Neural crest cell (in vitro differentiated cells): ENCODE data around the gene GARIN3. TPM values are rescaled to one million over a fixed set of nuclear protein-coding genes. Genes with fewer than 3 reads are reported as not detected.

ENCODE experiments used
- DNase-seq: peaks from one replicate; pipeline ENCODE4 v3.0.0; 2021; ENCODE audit warnings: low read depth, mixed read lengths, low spot score
- H3K27ac Mint-ChIP-seq: one replicate; pipeline ENCODE4 v1.8.0; 2021; ENCODE audit warnings: mild to moderate bottlenecking, mixed read lengths; ENCODE audit not compliant: unreplicated experiment
- H3K27me3 Mint-ChIP-seq: 2 replicates; pipeline ENCODE4 v1.8.0; 2021; ENCODE audit warnings: low read depth, mild to moderate bottlenecking, mixed read lengths
- H3K36me3 Mint-ChIP-seq: 2 replicates; pipeline ENCODE4 v1.8.0; 2021; ENCODE audit warnings: low read depth, mild to moderate bottlenecking, mixed read lengths
- H3K4me1 Mint-ChIP-seq: 2 replicates; pipeline ENCODE4 v1.8.0; 2021; ENCODE audit warnings: mixed read lengths
- H3K4me3 Mint-ChIP-seq: one replicate; pipeline ENCODE4 v1.8.0; 2021; ENCODE audit warnings: mild to moderate bottlenecking, mixed read lengths
- H3K9me3 Mint-ChIP-seq: 2 replicates; pipeline ENCODE4 v1.8.0; 2021; ENCODE audit warnings: mixed read lengths
- CTCF ChIP-seq: fragments of 200-600 bp; sonication (generic); conservative IDR thresholded peaks from 2 replicates; pipeline ENCODE4 v1.5.0; 2021; ENCODE audit warnings: antibody characterized with exemption, mild to moderate bottlenecking
- total RNA-seq: library from RNA; stranded (reverse); gene quantifications from 2 replicates; pipeline ENCODE4 v1.2.1, GENCODE V29; 2021

GARIN3 gene
- total RNA-seq, 1 donor from 2014 or later: not detected

GRCh38 chr5:157182143-157182757, 16.2 kb upstream of the GARIN3 start:
- DNase-seq: no peak
- H3K9me3 Mint-ChIP-seq: peaks cover 2% of the 10 kb centered on the region
- no peak overlapping the region for H3K27ac Mint-ChIP-seq
- no peaks in the 10 kb centered on the region for H3K4me1 Mint-ChIP-seq
- H3K36me3 Mint-ChIP-seq: no peaks in the 10 kb centered on the region
- peaks cover 30% of the 10 kb centered on the region for H3K27me3 Mint-ChIP-seq
- TF ChIP-seq CTCF: no peak
- no peak overlapping the region for H3K4me3 Mint-ChIP-seq

GRCh38 chr5:157180374-157181264, 14.6 kb upstream of the GARIN3 start, which contains the start of gene ITK:
TSS of gene ITK (plus strand) at chr5:157180840. CDS start at chr5:157180978, 138 bp downstream.
- H3K9me3 Mint-ChIP-seq: peaks cover 2% of the 10 kb centered on the region
- DNase-seq: no peak
- no peaks in the 10 kb centered on the region for H3K4me1 Mint-ChIP-seq
- H3K36me3 Mint-ChIP-seq: no peaks in the 10 kb centered on the region
- no peak within 1 kb of the TSS for H3K27ac Mint-ChIP-seq
- H3K4me3 Mint-ChIP-seq: no peak within 1 kb of the TSS
- no peak for TF ChIP-seq CTCF
- H3K27me3 Mint-ChIP-seq: peaks cover 24% of the 10 kb centered on the region

GRCh38 chr5:157178966-157179365, 12.9 kb upstream of the GARIN3 start:
- Mint-ChIP-seq H3K9me3 (peaks cover 2% of the 10 kb centered on the region), H3K27ac (no peak overlapping the region), H3K4me1 (no peaks in the 10 kb centered on the region), H3K36me3 (no peaks in the 10 kb centered on the region), H3K4me3 (no peak overlapping the region), H3K27me3 (peaks cover 24% of the 10 kb centered on the region)
- no peak for TF ChIP-seq CTCF
- DNase-seq: no peak

- H3K27ac Mint-ChIP-seq: no peak overlapping the region
- no peak overlapping the region for H3K4me3 Mint-ChIP-seq
- H3K9me3 Mint-ChIP-seq: no peaks in the 10 kb centered on the region
- TF ChIP-seq CTCF: no peak
- no peaks in the 10 kb centered on the region for H3K36me3 Mint-ChIP-seq
- no peak for DNase-seq
- peaks cover 24% of the 10 kb centered on the region for H3K27me3 Mint-ChIP-seq
- H3K4me1 Mint-ChIP-seq: no peaks in the 10 kb centered on the region
These were observed 11.9 kb upstream of the GARIN3 start for GRCh38 chr5:157177953-157178352.

GRCh38 chr5:157175071-157175612, 9.1 kb upstream of the GARIN3 start:
- H3K27me3 Mint-ChIP-seq: peaks cover 13% of the 10 kb centered on the region
- H3K36me3 Mint-ChIP-seq: no peaks in the 10 kb centered on the region
- no peak for TF ChIP-seq CTCF

More at GRCh38 chr5:157175071-157175612, 9.1 kb upstream of the GARIN3 start:
- Mint-ChIP-seq H3K9me3 (no peaks in the 10 kb centered on the region), H3K4me1 (no peaks in the 10 kb centered on the region), H3K27ac (no peak overlapping the region), H3K4me3 (no peak overlapping the region)
- DNase-seq: no peak
